HepG2 (cell line): ENCODE results near the gene DDX1. TPM values are rescaled to one million over a fixed set of nuclear protein-coding genes. Genes with fewer than 3 reads are reported as not detected.

Experiments used
- BRCA1 ChIP-seq: sonication (generic); formaldehyde crosslinking; IDR thresholded peaks from 2 replicates; pipeline ENCODE4 v1.4.0; 2020; ENCODE audit warnings: missing genetic modification reagents
- CEBPG ChIP-seq: IDR thresholded peaks from 2 replicates; pipeline ENCODE4 v1.6.1; 2016
- IKZF4 ChIP-seq: sonication (generic); formaldehyde crosslinking; IDR thresholded peaks from 2 replicates; pipeline ENCODE4 v1.5.1; 2020; ENCODE audit warnings: borderline replicate concordance, mild to moderate bottlenecking, low read depth, missing genetic modification reagents; ENCODE audit errors: not compliant biosample characterization
- IKZF5 ChIP-seq: IDR thresholded peaks from 2 replicates; pipeline ENCODE4 v1.6.1; 2018; ENCODE audit warnings: missing genetic modification reagents, mild to moderate bottlenecking, missing compliant biosample characterization
- KLF13 ChIP-seq: sonication (generic); formaldehyde crosslinking; IDR thresholded peaks from 2 replicates; pipeline ENCODE4 v1.4.0; 2020; ENCODE audit warnings: mild to moderate bottlenecking, missing genetic modification reagents
- REL ChIP-seq: sonication (generic); formaldehyde crosslinking; conservative IDR thresholded peaks from 2 replicates; pipeline ENCODE4 v1.8.0; 2022; ENCODE audit warnings: mild to moderate bottlenecking, missing genetic modification reagents, moderate library complexity
- SAFB2 ChIP-seq: sonication (generic); formaldehyde crosslinking; IDR thresholded peaks from 2 replicates; pipeline ENCODE4 v1.5.1; 2020; ENCODE audit warnings: missing genetic modification reagents, low read depth, mild to moderate bottlenecking, borderline replicate concordance
- SOX6 ChIP-seq, 2 experiments: fragments of 450-650 bp in 1 of 2; sonication (generic) in 1 of 2; formaldehyde crosslinking in 1 of 2; IDR thresholded peaks; 2 replicates each; pipeline versions ENCODE4 v1.4.0 to v1.6.1; 2017 to 2020; ENCODE audit warnings: antibody characterized with exemption in 1 of 2, mild to moderate bottlenecking in 1 of 2, missing genetic modification reagents in 1 of 2
- STAT6 ChIP-seq: sonication (generic); formaldehyde crosslinking; IDR thresholded peaks from 2 replicates; pipeline ENCODE4 v1.4.0; 2020; ENCODE audit warnings: missing genetic modification reagents, mild to moderate bottlenecking, borderline replicate concordance
- ZNF280D ChIP-seq: sonication (generic); formaldehyde crosslinking; IDR thresholded peaks from 2 replicates; pipeline ENCODE4 v1.5.1; 2020; ENCODE audit warnings: mild to moderate bottlenecking, missing genetic modification reagents
- ZNF609 ChIP-seq: sonication (generic); formaldehyde crosslinking; IDR thresholded peaks from 2 replicates; pipeline ENCODE4 v1.4.0; 2020; ENCODE audit warnings: mild to moderate bottlenecking, missing genetic modification reagents, borderline replicate concordance
- ZNF770 ChIP-seq: sonication (generic); formaldehyde crosslinking; IDR thresholded peaks from 2 replicates; pipeline ENCODE4 v1.5.0; 2020; ENCODE audit warnings: mild to moderate bottlenecking, missing genetic modification reagents
- ZSCAN9 ChIP-seq: IDR thresholded peaks from 2 replicates; pipeline ENCODE4 v1.6.1; 2016; ENCODE audit warnings: borderline replicate concordance
- polyA plus RNA-seq, 8 experiments: library from polyadenylated mRNA; depleted of rRNA in 3 of 8; stranded (reverse) in 7 of 8; unstranded in 1 of 8; fragments of >200 nt; fragmentation: Illumina TruSeq in 4 of 8; extraction: Trizol in 4 of 8; gene quantifications; 2 replicates each; pipeline versions ENCODE4 v1.2.1 to v1.2.3, GENCODE V29; 2011 to 2016; ENCODE audit warnings: low read depth in 4 of 8, missing spikeins in 1 of 8, mixed read lengths in 1 of 8; ENCODE audit not compliant: insufficient read depth in 1 of 8
- total RNA-seq, 5 experiments: library from RNA; depleted of rRNA; stranded (reverse); fragments of >200 nt; fragmentation: Illumina TruSeq; extraction: Trizol; gene quantifications; 2 replicates each; pipeline ENCODE4 v1.2.3, GENCODE V29; 2016; ENCODE audit warnings: low read depth in 1 of 5

The DDX1 gene
- total and polyA plus RNA-seq, 2 of the 13 experiments (the other 11 are each of a cell fraction or from before 2014, with no cell fraction given) = 81.6 to 130 TPM

- peak; percentile 76 for TF ChIP-seq ZNF609 (CRISPR knock-in tag)
- peak; percentile 72; the same call in 1 of the 2 replicates for TF ChIP-seq CEBPG (CRISPR knock-in tag)
- TF ChIP-seq REL (CRISPR knock-in tag) = peak; percentile 96
- TF ChIP-seq SOX6 (IDR thresholded peaks at IDR 0.05) = no peak
- TF ChIP-seq SOX6 (CRISPR knock-in tag; IDR thresholded peaks at IDR 0.05) = peak; percentile 90
- TF ChIP-seq ZSCAN9 (CRISPR knock-in tag) = peak; percentile 98
- no peak for TF ChIP-seq IKZF4
- TF ChIP-seq SAFB2 = peak; percentile 84; the same call in 1 of the 2 replicates
- peak; percentile 99 for TF ChIP-seq IKZF5 (CRISPR knock-in tag)
- TF ChIP-seq BRCA1 (CRISPR knock-in tag) = peak; percentile 98
- peak; percentile 91; the same call in 1 of the 2 replicates for TF ChIP-seq STAT6 (CRISPR knock-in tag)
- TF ChIP-seq KLF13 (CRISPR knock-in tag) = peak; percentile 88
- peak; percentile 88 for TF ChIP-seq ZNF770 (CRISPR knock-in tag)
- peak; percentile 100 for TF ChIP-seq ZNF280D (CRISPR knock-in tag)
Measured at GRCh38 chr2:15591692-15592463, at the start of gene DDX1 (continued).
